Liver (tissue), 9 donors: Measurements from ENCODE around the gene RNF145. TPM values are rescaled to one million over a fixed set of nuclear protein-coding genes. Genes with fewer than 3 reads are reported as not detected.

Experiments
- DNase-seq: peaks from one replicate; pipeline ENCODE4 v3.0.0-alpha.2; 2017; ENCODE audit warnings: low spot score
- H3K27ac ChIP-seq, 2 donors: one replicate each; pipeline ENCODE4 v1.7.0; 2013; ENCODE audit warnings: inconsistent platforms in 2 of 2, low read length in 2 of 2, control low read depth in 1 of 2, low read depth in 1 of 2, mild to moderate bottlenecking in 1 of 2
- H3K27me3 ChIP-seq, 4 donors: one replicate each; pipeline versions ENCODE4 v1.6.1 to v1.7.0; 2013; ENCODE audit warnings: low read length in 3 of 4, inconsistent platforms in 1 of 4, mild to moderate bottlenecking in 1 of 4, moderate library complexity in 1 of 4; ENCODE audit not compliant: control insufficient read depth in 4 of 4, insufficient read depth in 4 of 4
- H3K36me3 ChIP-seq, 4 donors: one replicate each; pipeline versions ENCODE4 v1.6.1 to v1.7.0; 2013; ENCODE audit warnings: low read length in 3 of 4, mild to moderate bottlenecking in 3 of 4, low read depth in 1 of 4, moderate library complexity in 1 of 4; ENCODE audit not compliant: control insufficient read depth in 4 of 4, insufficient read depth in 3 of 4
- H3K4me1 ChIP-seq, 4 donors: one replicate each; pipeline versions ENCODE4 v1.6.1 to v1.7.0; 2013; ENCODE audit warnings: low read length in 3 of 4, mild to moderate bottlenecking in 3 of 4, moderate library complexity in 1 of 4; ENCODE audit not compliant: control insufficient read depth in 4 of 4, insufficient read depth in 4 of 4
- H3K4me3 ChIP-seq, 3 donors: one replicate each; pipeline versions ENCODE4 v1.6.1 to v1.7.0; 2013; ENCODE audit warnings: low read length in 3 of 3, control low read depth in 1 of 3, low read depth in 1 of 3, mild to moderate bottlenecking in 1 of 3
- H3K9ac ChIP-seq, 2 donors: one replicate each; pipeline ENCODE4 v1.7.0; 2013; ENCODE audit warnings: low read length in 2 of 2, mild to moderate bottlenecking in 2 of 2, moderate library complexity in 2 of 2, control low read depth in 1 of 2, low read depth in 1 of 2
- H3K9me3 ChIP-seq, 4 donors: one replicate each; pipeline versions ENCODE4 v1.6.1 to v1.7.0; 2013; ENCODE audit warnings: low read length in 3 of 4; ENCODE audit not compliant: control insufficient read depth in 4 of 4
- EGR1 ChIP-seq, 2 donors: IDR thresholded peaks; 2 replicates each; pipeline ENCODE4 v1.6.1; 2016 to 2018; ENCODE audit warnings: antibody characterized with exemption in 2 of 2, low read depth in 2 of 2
- FOXA1 ChIP-seq: IDR thresholded peaks from 2 replicates; pipeline ENCODE4 v1.6.1; 2016; ENCODE audit warnings: antibody characterized with exemption
- FOXA2 ChIP-seq: IDR thresholded peaks from 2 replicates; pipeline ENCODE4 v1.6.1; 2016; ENCODE audit warnings: antibody characterized with exemption
- GABPA ChIP-seq, 2 donors: IDR thresholded peaks in 1 of 2; conservative IDR thresholded peaks in 1 of 2; 2 replicates each; pipeline ENCODE4 v1.6.1; 2016; ENCODE audit warnings: antibody characterized with exemption in 2 of 2, mild to moderate bottlenecking in 1 of 2, moderate library complexity in 1 of 2
- HNF4A ChIP-seq, 2 donors: conservative IDR thresholded peaks; 2 replicates each; pipeline ENCODE4 v1.6.1; 2016; ENCODE audit warnings: antibody characterized with exemption in 2 of 2, mild to moderate bottlenecking in 2 of 2
- HNF4G ChIP-seq: IDR thresholded peaks from 2 replicates; pipeline ENCODE4 v1.6.1; 2016; ENCODE audit warnings: antibody characterized with exemption
- JUND ChIP-seq, 2 donors: IDR thresholded peaks; 2 replicates each; pipeline ENCODE4 v1.6.1; 2016; ENCODE audit warnings: antibody characterized with exemption in 2 of 2
- NR2F2 ChIP-seq: IDR thresholded peaks from 2 replicates; pipeline ENCODE4 v1.6.1; 2016; ENCODE audit warnings: antibody characterized with exemption
- RAD21 ChIP-seq, 2 donors: IDR thresholded peaks; 2 replicates each; pipeline ENCODE4 v1.6.1; 2016; ENCODE audit warnings: antibody characterized with exemption in 2 of 2, mild to moderate bottlenecking in 2 of 2
- RXRA ChIP-seq, 2 donors: IDR thresholded peaks; 2 replicates each; pipeline ENCODE4 v1.6.1; 2017 to 2018; ENCODE audit warnings: antibody characterized with exemption in 2 of 2, mild to moderate bottlenecking in 1 of 2
- SP1 ChIP-seq: IDR thresholded peaks from 2 replicates; pipeline ENCODE4 v1.6.1; 2018; ENCODE audit warnings: antibody characterized with exemption, mild to moderate bottlenecking
- TAF1 ChIP-seq: conservative IDR thresholded peaks from 2 replicates; pipeline ENCODE4 v1.6.1; 2016; ENCODE audit warnings: antibody characterized with exemption, mild to moderate bottlenecking
- YY1 ChIP-seq: IDR thresholded peaks from 2 replicates; pipeline ENCODE4 v1.6.1; 2016; ENCODE audit warnings: antibody characterized with exemption, mild to moderate bottlenecking
- ZBTB33 ChIP-seq: IDR thresholded peaks from 2 replicates; pipeline ENCODE4 v1.6.1; 2016; ENCODE audit warnings: antibody characterized with exemption
- WGBS: extraction: QIAGEN DNeasy Blood & Tissue Kit; methylation state at CpG from one replicate; pipeline ENCODE4 v1.1.7; 2013; 5-methylcytosine and 5-hydroxymethylcytosine counted together
- polyA plus RNA-seq, 2 donors: library from polyadenylated mRNA; stranded (reverse) in 1 of 2; unstranded in 1 of 2; fragments of 200-250 nt in 1 of 2; fragments of >200 nt in 1 of 2; fragmentation: Nextera tagmentation in 1 of 2; extraction: Ambion mirVana in 1 of 2; gene quantifications; one replicate each; pipeline versions ENCODE4 v1.2.1 to v1.2.3, GENCODE V29; 2013 to 2015
- total RNA-seq, 2 donors: library from RNA; depleted of rRNA; stranded (reverse); fragments of >200 nt; gene quantifications; one replicate each; pipeline ENCODE4 v1.2.3, GENCODE V29; 2014
- TF ChIP-seq, protein P1 (sequence below): IDR thresholded peaks from 2 replicates; pipeline ENCODE4 v1.6.1; 2016; ENCODE audit warnings: antibody characterized with exemption, mild to moderate bottlenecking
- TF ChIP-seq, protein P2 (sequence below): IDR thresholded peaks from 2 replicates; pipeline ENCODE4 v1.6.1; 2016; ENCODE audit warnings: antibody characterized with exemption
- TF ChIP-seq, protein P3 (sequence below): fragments of 150-350 bp; IDR thresholded peaks from 2 replicates; pipeline ENCODE4 v1.5.1; 2017; ENCODE audit warnings: improper control_type of control experiment, low read depth, low read length; ENCODE audit not compliant: missing input control
- donor health status: healthy.
- donor health status: healthy.
- donor health status: healthy.
- donor health status: healthy.
- donor health status: healthy.

RNF145 gene
- total and polyA plus RNA-seq, 4 donors = 2.9 to 34.6 (median 11.7) TPM

GRCh38 chr5:159203351-159203750 is 6.0 kb downstream of the RNF145 start:
- no peaks in the 10 kb centered on the region for H3K27me3 ChIP-seq
- H3K9ac ChIP-seq = no peak overlapping the region
- no peak for TF ChIP-seq RXRA (IDR thresholded peaks at IDR 0.05)
- TF ChIP-seq, protein P1, sequence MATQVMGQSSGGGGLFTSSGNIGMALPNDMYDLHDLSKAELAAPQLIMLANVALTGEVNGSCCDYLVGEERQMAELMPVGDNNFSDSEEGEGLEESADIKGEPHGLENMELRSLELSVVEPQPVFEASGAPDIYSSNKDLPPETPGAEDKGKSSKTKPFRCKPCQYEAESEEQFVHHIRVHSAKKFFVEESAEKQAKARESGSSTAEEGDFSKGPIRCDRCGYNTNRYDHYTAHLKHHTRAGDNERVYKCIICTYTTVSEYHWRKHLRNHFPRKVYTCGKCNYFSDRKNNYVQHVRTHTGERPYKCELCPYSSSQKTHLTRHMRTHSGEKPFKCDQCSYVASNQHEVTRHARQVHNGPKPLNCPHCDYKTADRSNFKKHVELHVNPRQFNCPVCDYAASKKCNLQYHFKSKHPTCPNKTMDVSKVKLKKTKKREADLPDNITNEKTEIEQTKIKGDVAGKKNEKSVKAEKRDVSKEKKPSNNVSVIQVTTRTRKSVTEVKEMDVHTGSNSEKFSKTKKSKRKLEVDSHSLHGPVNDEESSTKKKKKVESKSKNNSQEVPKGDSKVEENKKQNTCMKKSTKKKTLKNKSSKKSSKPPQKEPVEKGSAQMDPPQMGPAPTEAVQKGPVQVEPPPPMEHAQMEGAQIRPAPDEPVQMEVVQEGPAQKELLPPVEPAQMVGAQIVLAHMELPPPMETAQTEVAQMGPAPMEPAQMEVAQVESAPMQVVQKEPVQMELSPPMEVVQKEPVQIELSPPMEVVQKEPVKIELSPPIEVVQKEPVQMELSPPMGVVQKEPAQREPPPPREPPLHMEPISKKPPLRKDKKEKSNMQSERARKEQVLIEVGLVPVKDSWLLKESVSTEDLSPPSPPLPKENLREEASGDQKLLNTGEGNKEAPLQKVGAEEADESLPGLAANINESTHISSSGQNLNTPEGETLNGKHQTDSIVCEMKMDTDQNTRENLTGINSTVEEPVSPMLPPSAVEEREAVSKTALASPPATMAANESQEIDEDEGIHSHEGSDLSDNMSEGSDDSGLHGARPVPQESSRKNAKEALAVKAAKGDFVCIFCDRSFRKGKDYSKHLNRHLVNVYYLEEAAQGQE = no peak
- TF ChIP-seq NR2F2 = no peak
- no peak for TF ChIP-seq GABPA (IDR thresholded peaks at IDR 0.05 in 1 of 2, conservative IDR thresholded peaks at IDR 0.05 in 1 of 2)
- TF ChIP-seq HNF4A (conservative IDR thresholded peaks at IDR 0.05) = no peak
- TF ChIP-seq RAD21 (IDR thresholded peaks at IDR 0.05) = no peak
- no peak for TF ChIP-seq ZBTB33
- TF ChIP-seq EGR1 (IDR thresholded peaks at IDR 0.05; ENCODE audit: low read depth in 2 of 2) = no peak
- no peak for TF ChIP-seq FOXA2
- TF ChIP-seq FOXA1 = no peak
- TF ChIP-seq, protein P2, sequence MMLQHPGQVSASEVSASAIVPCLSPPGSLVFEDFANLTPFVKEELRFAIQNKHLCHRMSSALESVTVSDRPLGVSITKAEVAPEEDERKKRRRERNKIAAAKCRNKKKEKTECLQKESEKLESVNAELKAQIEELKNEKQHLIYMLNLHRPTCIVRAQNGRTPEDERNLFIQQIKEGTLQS = no peak
- no peak for TF ChIP-seq JUND (IDR thresholded peaks at IDR 0.05)
- TF ChIP-seq YY1 = no peak
- TF ChIP-seq HNF4G = no peak
- TF ChIP-seq, protein P3, sequence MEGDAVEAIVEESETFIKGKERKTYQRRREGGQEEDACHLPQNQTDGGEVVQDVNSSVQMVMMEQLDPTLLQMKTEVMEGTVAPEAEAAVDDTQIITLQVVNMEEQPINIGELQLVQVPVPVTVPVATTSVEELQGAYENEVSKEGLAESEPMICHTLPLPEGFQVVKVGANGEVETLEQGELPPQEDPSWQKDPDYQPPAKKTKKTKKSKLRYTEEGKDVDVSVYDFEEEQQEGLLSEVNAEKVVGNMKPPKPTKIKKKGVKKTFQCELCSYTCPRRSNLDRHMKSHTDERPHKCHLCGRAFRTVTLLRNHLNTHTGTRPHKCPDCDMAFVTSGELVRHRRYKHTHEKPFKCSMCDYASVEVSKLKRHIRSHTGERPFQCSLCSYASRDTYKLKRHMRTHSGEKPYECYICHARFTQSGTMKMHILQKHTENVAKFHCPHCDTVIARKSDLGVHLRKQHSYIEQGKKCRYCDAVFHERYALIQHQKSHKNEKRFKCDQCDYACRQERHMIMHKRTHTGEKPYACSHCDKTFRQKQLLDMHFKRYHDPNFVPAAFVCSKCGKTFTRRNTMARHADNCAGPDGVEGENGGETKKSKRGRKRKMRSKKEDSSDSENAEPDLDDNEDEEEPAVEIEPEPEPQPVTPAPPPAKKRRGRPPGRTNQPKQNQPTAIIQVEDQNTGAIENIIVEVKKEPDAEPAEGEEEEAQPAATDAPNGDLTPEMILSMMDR = no peak
- TF ChIP-seq SP1 = no peak
- H3K27ac ChIP-seq = no peak overlapping the region
- peaks cover 0 to 9% (median 4%) of the 10 kb centered on the region in 4 donors for H3K4me1 ChIP-seq
- no peaks in the 10 kb centered on the region for H3K36me3 ChIP-seq
- no peaks in the 10 kb centered on the region for H3K9me3 ChIP-seq
- DNase-seq = no peak
- no peak overlapping the region for H3K4me3 ChIP-seq
- 81% methylated on average over 2 of the region's 2 CpGs for WGBS

- Histone ChIP-seq H3K9me3 (no peaks in the 10 kb centered on the region), H3K27me3 (no peaks in the 10 kb centered on the region), H3K4me1 (peaks cover 0 to 1% (median 0%) of the 10 kb centered on the region in 4 donors), H3K27ac (no peak overlapping the region), H3K4me3 (no peak overlapping the region), H3K9ac (no peak overlapping the region), H3K36me3 (no peaks in the 10 kb centered on the region)
- TF ChIP-seq, protein P1 = no peak
- no peak for TF ChIP-seq HNF4A (conservative IDR thresholded peaks at IDR 0.05)
- no peak for TF ChIP-seq GABPA (IDR thresholded peaks at IDR 0.05 in 1 of 2, conservative IDR thresholded peaks at IDR 0.05 in 1 of 2)
- TF ChIP-seq TAF1 = no peak
- no peak for TF ChIP-seq SP1
- TF ChIP-seq, protein P2 = no peak
- no peak for TF ChIP-seq FOXA2
- TF ChIP-seq YY1 = no peak
- no peak for TF ChIP-seq EGR1 (IDR thresholded peaks at IDR 0.05; ENCODE audit: low read depth in 2 of 2)
- TF ChIP-seq HNF4G = no peak
- TF ChIP-seq NR2F2 = no peak
- TF ChIP-seq, protein P3 = no peak
- no peak for TF ChIP-seq FOXA1
- WGBS = 84% methylated on average over 4 of the region's 4 CpGs
- no peak for DNase-seq
Measured at GRCh38 chr5:159202151-159202550, 7.2 kb downstream of the RNF145 start.
